Right atrium auricular region (tissue), 2 donors: ENCODE data around the gene GRIK5. TPM values are rescaled to one million over a fixed set of nuclear protein-coding genes. Genes with fewer than 3 reads are reported as not detected.

Source experiments
- DNase-seq: peaks from one replicate; pipeline ENCODE4 v3.0.0-alpha.2; 2019; ENCODE audit warnings: low spot score
- H3K27ac ChIP-seq, 2 donors: fragments of 200-600 bp; sonication (generic); 1 replicate in 1 of 2; 2 replicates in 1 of 2; pipeline ENCODE4 v1.5.1; 2016 to 2019
- H3K27me3 ChIP-seq, 2 donors: fragments of 200-600 bp; sonication (generic); one replicate each; pipeline versions ENCODE4 v1.5.1 to v1.6.0; 2017 to 2019
- H3K36me3 ChIP-seq: fragments of 200-600 bp; sonication (generic); one replicate; pipeline ENCODE4 v1.5.1; 2016
- H3K4me1 ChIP-seq, 2 donors: fragments of 200-600 bp; sonication (generic); one replicate each; pipeline versions ENCODE4 v1.5.1 to v1.6.0; 2017 to 2019
- H3K4me3 ChIP-seq, 2 donors: fragments of 200-600 bp; sonication (generic); 1 replicate in 1 of 2; 2 replicates in 1 of 2; pipeline ENCODE4 v1.5.1; 2017 to 2019; ENCODE audit warnings: mild to moderate bottlenecking in 1 of 2, moderate library complexity in 1 of 2
- H3K9me3 ChIP-seq, 2 donors: fragments of 200-600 bp; sonication (generic); one replicate each; pipeline ENCODE4 v1.5.1; 2019
- total RNA-seq, 2 donors: library from RNA; depleted of rRNA; stranded (reverse); fragments of >200 nt; gene quantifications; one replicate each; pipeline ENCODE4 v1.1.0, GENCODE V29; 2016
- TF ChIP-seq, protein P1 (sequence below), 2 donors: fragments of 200-600 bp; sonication (generic); IDR thresholded peaks; one replicate each; pipeline ENCODE4 v1.5.1; 2019; ENCODE audit warnings: antibody characterized with exemption in 2 of 2

Gene GRIK5
- total RNA-seq, 2 donors from 2014 or later = 8.1 to 17.1 TPM

DNA sequence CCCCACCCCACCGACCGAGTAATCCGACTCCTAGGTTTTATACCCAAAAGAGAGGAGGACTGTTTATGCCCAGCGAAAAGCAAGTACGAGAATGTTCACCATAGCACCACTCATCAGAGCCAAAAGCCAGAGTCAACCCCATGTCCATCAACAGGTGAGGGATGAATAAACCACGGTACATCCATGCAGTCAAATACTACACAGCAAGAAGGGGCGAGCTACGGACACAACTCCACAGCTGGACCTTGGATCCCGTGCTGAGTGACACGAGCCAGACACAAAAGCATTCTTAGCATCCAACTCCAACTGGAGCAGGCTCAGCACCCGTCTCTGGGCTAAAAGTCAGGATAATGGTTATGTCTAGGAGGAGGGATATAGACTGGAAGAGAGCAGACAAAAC is 98.6 kb downstream of the GRIK5 start:
- DNase-seq = no peak
- Histone ChIP-seq H3K36me3 (peaks cover 59% of the 10 kb centered on the region), H3K27me3 (no peaks in the 10 kb centered on the region), H3K9me3 (no peaks in the 10 kb centered on the region), H3K27ac (no peak overlapping the region), H3K4me1 (no peaks in the 10 kb centered on the region), H3K4me3 (no peak overlapping the region)
- TF ChIP-seq, protein P1, sequence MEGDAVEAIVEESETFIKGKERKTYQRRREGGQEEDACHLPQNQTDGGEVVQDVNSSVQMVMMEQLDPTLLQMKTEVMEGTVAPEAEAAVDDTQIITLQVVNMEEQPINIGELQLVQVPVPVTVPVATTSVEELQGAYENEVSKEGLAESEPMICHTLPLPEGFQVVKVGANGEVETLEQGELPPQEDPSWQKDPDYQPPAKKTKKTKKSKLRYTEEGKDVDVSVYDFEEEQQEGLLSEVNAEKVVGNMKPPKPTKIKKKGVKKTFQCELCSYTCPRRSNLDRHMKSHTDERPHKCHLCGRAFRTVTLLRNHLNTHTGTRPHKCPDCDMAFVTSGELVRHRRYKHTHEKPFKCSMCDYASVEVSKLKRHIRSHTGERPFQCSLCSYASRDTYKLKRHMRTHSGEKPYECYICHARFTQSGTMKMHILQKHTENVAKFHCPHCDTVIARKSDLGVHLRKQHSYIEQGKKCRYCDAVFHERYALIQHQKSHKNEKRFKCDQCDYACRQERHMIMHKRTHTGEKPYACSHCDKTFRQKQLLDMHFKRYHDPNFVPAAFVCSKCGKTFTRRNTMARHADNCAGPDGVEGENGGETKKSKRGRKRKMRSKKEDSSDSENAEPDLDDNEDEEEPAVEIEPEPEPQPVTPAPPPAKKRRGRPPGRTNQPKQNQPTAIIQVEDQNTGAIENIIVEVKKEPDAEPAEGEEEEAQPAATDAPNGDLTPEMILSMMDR (IDR thresholded peaks at IDR 0.05) = no peak

DNA sequence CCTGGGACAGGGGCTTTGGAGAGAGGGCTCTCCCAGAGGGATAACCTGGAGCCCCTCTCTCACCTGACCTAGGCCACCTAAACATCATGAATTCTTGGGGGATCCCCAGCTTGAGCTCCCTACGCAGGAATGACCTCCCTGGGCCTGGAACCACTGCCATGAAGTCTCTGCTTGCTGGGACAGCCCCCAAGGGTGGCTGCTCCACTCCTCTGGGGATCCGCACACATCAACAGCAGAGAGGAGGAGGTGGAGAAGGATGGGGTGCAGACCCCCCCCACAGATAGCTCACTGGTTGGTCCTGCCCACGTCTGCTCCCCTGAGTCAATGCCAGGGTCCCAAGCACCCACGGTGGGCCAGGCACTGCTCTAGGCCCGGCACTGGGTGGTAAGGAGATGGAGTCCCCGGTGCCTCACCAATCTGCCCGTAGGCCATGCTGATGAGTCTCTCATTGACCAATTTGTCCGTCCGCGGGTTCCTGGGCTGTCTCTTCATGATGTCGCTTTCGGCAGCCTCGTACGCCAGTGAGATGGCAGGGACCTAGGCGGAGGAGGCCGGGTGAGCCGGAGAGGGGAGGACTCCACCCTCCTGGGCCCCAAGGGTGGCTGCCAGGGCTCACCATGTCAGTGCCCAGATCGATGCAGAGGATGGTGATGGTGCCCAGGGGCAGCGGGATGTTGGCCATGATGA is 100.1 kb downstream of the GRIK5 start:
- Histone ChIP-seq H3K27ac (no peak overlapping the region), H3K4me1 (no peaks in the 10 kb centered on the region), H3K27me3 (no peaks in the 10 kb centered on the region), H3K4me3 (no peak overlapping the region), H3K9me3 (no peaks in the 10 kb centered on the region), H3K36me3 (peaks cover 48% of the 10 kb centered on the region)
- TF ChIP-seq, protein P1 (IDR thresholded peaks at IDR 0.05) = no peak
- DNase-seq = no peak

DNA sequence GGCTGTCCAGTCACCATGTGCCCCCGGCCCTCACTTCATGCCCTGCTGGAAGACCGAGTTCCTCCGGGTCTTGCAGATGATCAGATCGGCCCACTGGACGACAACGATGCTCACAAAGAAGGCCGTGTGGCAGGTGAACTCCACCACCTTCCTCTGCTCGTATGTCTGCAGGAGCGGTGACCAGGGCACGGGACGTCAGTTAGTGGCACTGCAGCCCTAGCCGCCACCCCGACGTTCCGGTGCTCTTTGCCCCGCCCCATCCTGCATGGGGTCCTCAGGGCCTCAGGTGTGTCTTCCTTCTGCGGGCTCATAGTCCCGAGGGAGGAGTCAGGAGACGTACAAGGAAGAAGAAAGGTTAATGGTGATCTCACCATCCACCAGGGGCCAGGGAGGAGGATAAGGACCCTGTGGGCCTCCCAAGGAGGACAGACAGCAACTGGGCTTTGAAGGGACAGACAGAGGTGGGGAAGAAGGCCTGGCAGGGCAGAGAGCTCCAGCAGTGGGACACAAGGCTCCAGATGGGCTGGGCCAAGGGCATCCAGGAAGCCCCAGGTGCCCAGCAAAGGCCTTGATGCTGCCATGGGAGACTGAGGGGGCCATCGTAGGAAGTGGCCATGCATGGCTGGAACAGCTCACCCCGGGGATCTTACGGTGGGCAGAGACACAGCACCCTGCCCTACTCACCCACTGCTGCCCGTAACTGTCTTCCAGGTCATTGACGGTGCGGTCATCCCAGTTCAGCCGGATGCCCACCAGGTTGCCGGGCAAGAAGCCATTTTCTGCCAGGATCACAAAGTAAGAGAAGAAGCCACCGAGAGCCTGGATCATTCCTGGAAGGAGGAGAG is 101.0 kb downstream of the GRIK5 start:
- DNase-seq = no peak
- Histone ChIP-seq H3K36me3 (peaks cover 48% of the 10 kb centered on the region), H3K4me3 (no peak overlapping the region), H3K27ac (no peak overlapping the region), H3K9me3 (no peaks in the 10 kb centered on the region), H3K27me3 (no peaks in the 10 kb centered on the region), H3K4me1 (no peaks in the 10 kb centered on the region)
- TF ChIP-seq, protein P1 (IDR thresholded peaks at IDR 0.05) = no peak

- Histone ChIP-seq H3K36me3 (peaks cover 47% of the 10 kb centered on the region), H3K4me3 (no peak overlapping the region), H3K27me3 (no peaks in the 10 kb centered on the region), H3K9me3 (no peaks in the 10 kb centered on the region), H3K27ac (no peak overlapping the region), H3K4me1 (no peaks in the 10 kb centered on the region)
- TF ChIP-seq, protein P1 (IDR thresholded peaks at IDR 0.05) = no peak
- no peak for DNase-seq
Observed at GRCh38 chr19:41967054-41967783, 102.8 kb downstream of the GRIK5 start.

GRCh38 chr19:41965106-41965505 is 104.9 kb downstream of the GRIK5 start:
- TF ChIP-seq, protein P1 (IDR thresholded peaks at IDR 0.05) = no peak
- Histone ChIP-seq H3K9me3 (no peaks in the 10 kb centered on the region), H3K27ac (no peak overlapping the region), H3K4me1 (no peaks in the 10 kb centered on the region), H3K4me3 (no peak overlapping the region), H3K36me3 (peaks cover 34% of the 10 kb centered on the region), H3K27me3 (no peaks in the 10 kb centered on the region)
- DNase-seq = no peak
